GM20431 (cell line): ENCODE results near the gene AURKAIP1.
"Not testable (repeated sequence)": the region's sequence is repeated elsewhere in the genome, so short reads cannot be mapped to it uniquely, and the experiment has no call there.

Experiments
- in situ Hi-C: fragments of 300-500 bp; cut with MseI, MboI; formaldehyde crosslinking; loops from one replicate; pipeline ENCODE4 v1.15.0; 2020; ENCODE audit warnings: low sequenced_read_pairs; ENCODE audit not compliant: unreplicated experiment

Gene AURKAIP1

GRCh38 chr1:1374929-1375662, at the start of gene AURKAIP1:
AURKAIP1 (minus strand) TSS chr1:1375207; CDS start chr1:1374756, 451 bp downstream.
- in situ Hi-C loops = no loop called here

- in situ Hi-C loops = no loop called here
Observed at GRCh38 chr1:1424707-1425106, 49.7 kb upstream of the AURKAIP1 start.

- in situ Hi-C loops = no loop called here
Observed at GRCh38 chr1:1423245-1423597, 48.2 kb upstream of the AURKAIP1 start.

GRCh38 chr1:1422465-1423244, 47.6 kb upstream of the AURKAIP1 start:
- in situ Hi-C loops = no loop called here

GRCh38 chr1:1421907-1422464, 47.0 kb upstream of the AURKAIP1 start:
- in situ Hi-C loops = no loop called here

- in situ Hi-C loops = no loop called here
Observed at GRCh38 chr1:1421147-1421906, 46.3 kb upstream of the AURKAIP1 start, which contains the start of gene ANKRD65. ANKRD65 (minus strand) TSS chr1:1421276; CDS start chr1:1421005, 271 bp downstream.

- in situ Hi-C loops = no loop called here
Observed at GRCh38 chr1:1420654-1421141, 45.7 kb upstream of the AURKAIP1 start.

- in situ Hi-C loops = no loop called here
Observed at GRCh38 chr1:1419813-1420653, 45.0 kb upstream of the AURKAIP1 start.

- in situ Hi-C loops = no loop called here
Observed at GRCh38 chr1:1419363-1419812, 44.4 kb upstream of the AURKAIP1 start.

- in situ Hi-C loops = no loop called here
Observed at GRCh38 chr1:1418464-1419362, 43.7 kb upstream of the AURKAIP1 start.

GRCh38 chr1:1417825-1418463, 42.9 kb upstream of the AURKAIP1 start:
- in situ Hi-C loops = not testable (repeated sequence)

GRCh38 chr1:1417396-1417795, 42.4 kb upstream of the AURKAIP1 start:
- in situ Hi-C loops = not testable (repeated sequence)

- in situ Hi-C loops = no loop called here
Observed at GRCh38 chr1:1415751-1416150, 40.7 kb upstream of the AURKAIP1 start.

GRCh38 chr1:1412311-1412902, 37.4 kb upstream of the AURKAIP1 start:
- in situ Hi-C loops = not testable (repeated sequence)

- in situ Hi-C loops = no loop called here
Observed at GRCh38 chr1:1411626-1412025, 36.6 kb upstream of the AURKAIP1 start.

- in situ Hi-C loops = not testable (repeated sequence)
Observed at GRCh38 chr1:1410238-1410637, 35.2 kb upstream of the AURKAIP1 start.

GRCh38 chr1:1407636-1408318, 32.8 kb upstream of the AURKAIP1 start:
- in situ Hi-C loops = no loop called here
